NT2/D1 (cell line): Measurements from ENCODE around the gene ZNF385B.

Experiments
- DNase-seq: peaks from one replicate; pipeline ENCODE4 v3.0.0-alpha.2; 2011; ENCODE audit warnings: low read depth, low spot score
- H3K27me3 ChIP-seq: 2 replicates; pipeline ENCODE4 v1.6.0; 2011; ENCODE audit warnings: mild to moderate bottlenecking; ENCODE audit not compliant: insufficient read length, insufficient read depth
- H3K36me3 ChIP-seq: 2 replicates; pipeline ENCODE4 v1.6.1; 2011; ENCODE audit warnings: mild to moderate bottlenecking, low read length, mixed read lengths; ENCODE audit not compliant: insufficient read depth, insufficient read length
- H3K4me1 ChIP-seq: 2 replicates; pipeline ENCODE4 v1.5.1; 2011; ENCODE audit not compliant: insufficient read depth, insufficient read length
- H3K4me3 ChIP-seq: 2 replicates; pipeline ENCODE4 v1.5.1; 2011; ENCODE audit warnings: low read depth; ENCODE audit not compliant: insufficient read length
- H3K9ac ChIP-seq: 2 replicates; pipeline ENCODE4 v1.6.0; 2011; ENCODE audit warnings: low read depth; ENCODE audit not compliant: insufficient read length
- H3K9me3 ChIP-seq: 2 replicates; pipeline ENCODE4 v1.5.1; 2011; ENCODE audit warnings: mild to moderate bottlenecking, low read length; ENCODE audit not compliant: insufficient read depth
- SUZ12 ChIP-seq: IDR thresholded peaks from 2 replicates; pipeline ENCODE4 v1.6.1; 2011; ENCODE audit not compliant: insufficient read length, insufficient read depth; ENCODE audit errors: extremely low read depth
- YY1 ChIP-seq: IDR thresholded peaks from 2 replicates; pipeline ENCODE4 v1.6.1; 2011; ENCODE audit not compliant: insufficient read length, insufficient read depth
- ZNF274 ChIP-seq: IDR thresholded peaks from 2 replicates; pipeline ENCODE4 v1.6.1; 2011; ENCODE audit warnings: mild to moderate bottlenecking, low read depth, low read length

ZNF385B gene

DNA sequence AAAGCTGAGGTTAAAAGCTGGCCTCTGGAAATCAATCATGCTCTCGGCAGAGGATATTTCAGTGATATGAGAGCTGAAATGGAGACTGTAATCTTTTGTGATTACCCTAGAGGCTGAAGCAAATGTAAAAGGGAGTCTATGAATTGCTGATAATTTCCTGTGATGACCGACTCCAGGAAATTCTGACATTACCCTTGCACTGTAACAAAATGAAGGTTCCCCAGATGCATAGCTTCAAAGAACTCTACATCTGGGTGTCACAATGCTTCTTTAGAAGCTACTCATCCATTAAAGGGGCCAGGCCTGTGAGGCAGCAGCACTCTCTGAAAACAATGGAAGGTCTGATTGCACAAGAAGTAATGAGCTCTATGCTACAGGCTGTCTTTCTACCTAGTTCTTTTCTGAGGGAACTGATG, 328.5 kb downstream of the ZNF385B start:
- Histone ChIP-seq H3K9me3 (no peaks in the 10 kb centered on the region), H3K4me3 (no peak overlapping the region), H3K4me1 (no peaks in the 10 kb centered on the region), H3K9ac (no peak overlapping the region), H3K36me3 (no peaks in the 10 kb centered on the region), H3K27me3 (no peaks in the 10 kb centered on the region)
- no peak for DNase-seq
- TF ChIP-seq YY1 (no peak), SUZ12 (no peak), ZNF274 (no peak)

DNA sequence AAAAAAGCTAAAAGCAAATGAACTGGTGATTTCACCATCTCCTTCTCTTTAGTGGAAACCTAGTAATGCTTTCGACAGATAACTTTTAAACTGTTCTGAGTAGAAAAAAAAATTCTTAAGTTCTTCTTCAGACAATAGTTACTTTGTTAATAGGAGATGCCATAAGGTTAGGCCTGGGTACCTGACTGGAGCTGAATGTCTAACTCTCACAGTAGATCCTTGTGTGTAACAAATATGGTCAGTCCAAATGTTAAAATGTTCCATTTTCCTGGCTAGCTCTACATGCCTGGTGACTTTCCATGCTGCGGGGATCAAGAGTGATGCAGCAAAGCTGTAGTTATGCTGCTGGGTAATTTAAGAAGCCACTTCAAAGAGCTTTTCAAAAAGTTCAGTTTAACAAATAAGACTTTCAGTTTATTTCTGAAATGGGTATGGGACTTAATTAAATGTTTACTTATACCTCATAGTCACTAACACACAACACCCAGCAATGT, 332.8 kb downstream of the ZNF385B start:
- Histone ChIP-seq H3K9me3 (no peaks in the 10 kb centered on the region), H3K4me1 (no peaks in the 10 kb centered on the region), H3K27me3 (no peaks in the 10 kb centered on the region), H3K36me3 (no peaks in the 10 kb centered on the region), H3K4me3 (no peak overlapping the region), H3K9ac (no peak overlapping the region)
- TF ChIP-seq SUZ12 (no peak), ZNF274 (no peak), YY1 (no peak)
- no peak for DNase-seq

DNA sequence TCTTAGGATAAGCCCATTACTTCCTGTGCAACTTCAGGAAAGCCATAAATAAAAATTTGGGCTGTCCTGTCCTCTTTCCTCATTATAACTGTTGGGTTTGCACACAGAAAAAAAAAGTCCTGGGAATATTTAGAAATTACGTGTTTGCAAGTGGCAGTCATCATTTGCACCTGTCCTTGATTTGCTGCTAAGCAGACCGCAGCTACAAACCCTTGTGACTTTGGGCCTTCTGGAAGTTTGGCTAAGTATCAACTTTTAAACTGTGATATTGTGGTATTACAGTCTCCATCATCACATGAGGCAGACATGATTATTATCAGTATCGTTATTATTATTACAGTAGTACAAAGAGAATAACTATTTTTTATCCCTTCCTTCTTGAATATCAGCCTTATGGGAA, 336.1 kb downstream of the ZNF385B start:
- Histone ChIP-seq H3K9ac (no peak overlapping the region), H3K9me3 (no peaks in the 10 kb centered on the region), H3K4me1 (no peaks in the 10 kb centered on the region), H3K27me3 (no peaks in the 10 kb centered on the region), H3K36me3 (no peaks in the 10 kb centered on the region), H3K4me3 (no peak overlapping the region)
- DNase-seq, result no peak
- no peak for TF ChIP-seq YY1
- no peak for TF ChIP-seq ZNF274
- TF ChIP-seq SUZ12, result no peak

DNA sequence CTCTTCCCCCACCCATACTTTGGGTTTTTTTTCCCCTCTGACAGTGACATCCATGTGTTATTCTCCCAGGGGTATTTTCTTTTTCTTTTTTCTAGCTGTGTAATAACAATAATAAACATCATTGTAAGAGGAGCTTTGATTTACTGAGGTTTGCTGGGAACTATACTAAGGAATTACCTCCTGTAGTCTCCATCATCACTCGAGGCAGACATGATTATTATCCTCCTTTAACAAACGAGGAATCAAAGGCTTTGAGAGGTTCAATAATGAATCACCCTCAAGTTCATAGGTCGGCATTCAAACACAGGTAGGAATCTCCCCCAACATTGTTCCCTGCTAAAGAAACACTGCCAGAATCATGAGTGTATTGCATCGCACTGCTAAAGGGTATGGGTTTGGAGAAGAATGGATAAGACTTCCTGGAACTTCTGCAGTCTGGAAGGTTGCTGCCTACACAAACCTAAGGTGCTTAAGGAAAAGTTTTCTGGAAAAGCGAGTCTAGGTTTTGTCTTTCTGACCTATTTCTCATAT, 336.5 kb downstream of the ZNF385B start:
- H3K36me3 ChIP-seq, result no peaks in the 10 kb centered on the region
- H3K9ac ChIP-seq, result no peak overlapping the region
- DNase-seq, result no peak
- no peaks in the 10 kb centered on the region for H3K9me3 ChIP-seq
- TF ChIP-seq SUZ12, result no peak
- TF ChIP-seq YY1, result no peak
- no peak for TF ChIP-seq ZNF274
- no peaks in the 10 kb centered on the region for H3K4me1 ChIP-seq
- no peaks in the 10 kb centered on the region for H3K27me3 ChIP-seq
- H3K4me3 ChIP-seq, result no peak overlapping the region

DNA sequence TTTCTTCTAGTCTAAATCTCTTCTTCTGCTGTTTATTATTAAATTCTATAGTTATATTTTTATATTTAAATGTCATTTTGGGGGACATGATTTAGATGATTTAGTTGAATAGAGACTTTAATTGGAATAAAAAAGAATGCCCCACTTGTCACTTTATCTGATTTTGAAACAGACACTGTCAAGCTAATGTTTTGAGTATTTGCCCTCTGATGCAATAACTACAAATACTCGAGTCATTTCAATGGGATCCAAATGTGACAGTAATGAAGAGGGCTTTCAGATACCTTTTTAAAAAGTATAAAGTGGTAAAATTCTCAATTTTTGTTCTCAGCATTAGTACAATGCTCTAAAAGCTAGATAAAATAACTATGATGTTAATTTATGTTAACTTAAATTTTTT, 339.5 kb downstream of the ZNF385B start:
- no peak for TF ChIP-seq SUZ12
- no peak for TF ChIP-seq ZNF274
- TF ChIP-seq YY1, result no peak
- no peak for DNase-seq
- Histone ChIP-seq H3K9me3 (no peaks in the 10 kb centered on the region), H3K36me3 (no peaks in the 10 kb centered on the region), H3K9ac (no peak overlapping the region), H3K27me3 (no peaks in the 10 kb centered on the region), H3K4me1 (no peaks in the 10 kb centered on the region), H3K4me3 (no peak overlapping the region)

DNA sequence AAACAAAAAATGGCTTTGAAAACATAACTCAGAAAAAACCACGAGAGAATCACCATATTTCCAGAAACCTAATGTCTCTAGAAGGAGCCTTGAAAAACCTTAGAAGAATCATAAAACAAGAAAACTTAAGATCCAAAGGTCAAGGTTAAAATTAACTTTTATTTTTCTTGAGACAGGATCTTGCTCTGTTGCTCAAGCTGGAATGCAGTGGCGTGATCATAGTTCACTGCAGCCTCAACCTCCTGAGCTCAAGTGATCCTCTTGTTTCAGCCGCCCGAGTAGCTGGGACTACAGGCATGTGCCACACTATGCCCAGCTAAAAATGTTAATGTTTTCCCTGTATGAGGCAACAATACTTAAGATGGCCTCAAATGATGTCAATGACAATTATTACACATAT, 342.6 kb downstream of the ZNF385B start:
- TF ChIP-seq ZNF274, result no peak
- TF ChIP-seq SUZ12, result no peak
- no peak for TF ChIP-seq YY1
- H3K27me3 ChIP-seq, result no peaks in the 10 kb centered on the region
- no peak overlapping the region for H3K9ac ChIP-seq
- DNase-seq, result no peak
- no peaks in the 10 kb centered on the region for H3K36me3 ChIP-seq
- peaks cover 4% of the 10 kb centered on the region; the same call in 1 of the 2 replicates for H3K9me3 ChIP-seq
- no peaks in the 10 kb centered on the region for H3K4me1 ChIP-seq
- H3K4me3 ChIP-seq, result no peak overlapping the region

DNA sequence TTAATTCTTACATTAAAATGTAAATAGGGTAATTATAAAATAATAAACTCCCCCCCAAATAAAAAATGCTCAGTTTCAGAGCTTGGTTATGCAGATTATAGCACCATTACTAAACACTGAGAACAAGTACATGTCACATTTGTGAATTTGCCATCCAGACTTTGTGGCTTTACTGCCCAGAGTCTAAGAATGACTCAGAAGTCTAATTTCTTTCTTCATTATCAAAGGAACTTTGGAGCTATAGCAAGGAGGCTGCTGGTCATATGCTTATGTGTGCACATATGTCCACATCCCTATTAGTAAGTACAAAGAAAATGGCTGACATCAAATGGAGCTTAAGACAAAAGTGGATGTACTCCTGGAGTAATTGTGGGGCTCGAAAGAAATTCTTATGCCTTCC, 348.2 kb downstream of the ZNF385B start:
- Histone ChIP-seq H3K27me3 (no peaks in the 10 kb centered on the region), H3K36me3 (no peaks in the 10 kb centered on the region), H3K9ac (no peak overlapping the region), H3K4me1 (no peaks in the 10 kb centered on the region), H3K9me3 (peaks cover 6% of the 10 kb centered on the region; the same call in 1 of the 2 replicates), H3K4me3 (no peak overlapping the region)
- no peak for TF ChIP-seq ZNF274
- no peak for TF ChIP-seq SUZ12
- no peak for TF ChIP-seq YY1
- no peak for DNase-seq
